DOHH2 (cell line): ENCODE results near the gene CSTA.

Experiments
- H3F3A ChIP-seq: fragments of 200-600 bp; sonication (generic), shearing (Covaris generic); 2 replicates; pipeline ENCODE4 v1.6.0; 2016; ENCODE audit warnings: antibody characterized with exemption, mild to moderate bottlenecking; ENCODE audit not compliant: control insufficient read depth, insufficient read depth
- H3K27ac ChIP-seq: fragments of 200-600 bp; sonication (generic); 2 replicates; pipeline ENCODE4 v1.5.1; 2014; ENCODE audit warnings: low read depth, mild to moderate bottlenecking, low read length, moderate library complexity
- H3K27me3 ChIP-seq: fragments of 200-600 bp; sonication (generic); 2 replicates; pipeline ENCODE4 v1.6.1; 2014; ENCODE audit warnings: mild to moderate bottlenecking, low read length, mixed read lengths; ENCODE audit not compliant: control insufficient read depth
- H3K36me3 ChIP-seq: fragments of 200-600 bp; sonication (generic); 2 replicates; pipeline ENCODE4 v1.6.1; 2014; ENCODE audit warnings: mild to moderate bottlenecking, low read length, moderate library complexity, mixed read lengths; ENCODE audit not compliant: control insufficient read depth
- H3K4me1 ChIP-seq: fragments of 200-600 bp; sonication (generic); 2 replicates; pipeline ENCODE4 v1.6.1; 2014; ENCODE audit warnings: mild to moderate bottlenecking, low read length, mixed read lengths; ENCODE audit not compliant: control insufficient read depth
- H3K4me2 ChIP-seq: fragments of 200-600 bp; sonication (generic); 2 replicates; pipeline ENCODE4 v1.6.0; 2014; ENCODE audit warnings: mild to moderate bottlenecking, low read length, moderate library complexity
- H3K4me3 ChIP-seq: fragments of 200-600 bp; sonication (generic); 2 replicates; pipeline ENCODE4 v1.5.1; 2014; ENCODE audit warnings: mild to moderate bottlenecking, low read length, mixed read lengths
- H3K79me2 ChIP-seq: fragments of 200-600 bp; sonication (generic); 2 replicates; pipeline ENCODE4 v1.6.1; 2014; ENCODE audit warnings: mild to moderate bottlenecking, low read length, mixed read lengths; ENCODE audit not compliant: control insufficient read depth
- H3K9me2 ChIP-seq: fragments of 200-600 bp; sonication (generic); replicated peaks from 2 replicates; pipeline ENCODE4 v1.6.1; 2014; ENCODE audit warnings: mild to moderate bottlenecking, low read length, mixed read lengths; ENCODE audit not compliant: control insufficient read depth
- H3K9me3 ChIP-seq: fragments of 200-600 bp; sonication (generic); 2 replicates; pipeline ENCODE4 v1.6.1; 2014; ENCODE audit warnings: antibody characterized with exemption, low read length, mixed read lengths; ENCODE audit not compliant: control insufficient read depth, insufficient read depth
- H4K20me1 ChIP-seq: fragments of 200-600 bp; sonication (generic); 2 replicates; pipeline ENCODE4 v1.6.0; 2014; ENCODE audit warnings: low read depth, mild to moderate bottlenecking, antibody characterized with exemption, low read length, moderate library complexity; ENCODE audit not compliant: control insufficient read depth, insufficient read depth
- EZH2phosphoT487 ChIP-seq: fragments of 200-600 bp; sonication (generic); IDR thresholded peaks from 2 replicates; pipeline ENCODE4 v1.6.1; 2017; ENCODE audit warnings: borderline replicate concordance, mild to moderate bottlenecking, antibody characterized with exemption, low read length, moderate library complexity, mixed read lengths
- TF ChIP-seq, protein P1 (sequence below): fragments of 200-600 bp; sonication (generic); IDR thresholded peaks from one replicate; pipeline ENCODE4 v1.5.1; 2014; ENCODE audit warnings: antibody characterized with exemption, mild to moderate bottlenecking, low read depth, low read length; ENCODE audit not compliant: poor library complexity, severe bottlenecking

Gene CSTA, protein sequence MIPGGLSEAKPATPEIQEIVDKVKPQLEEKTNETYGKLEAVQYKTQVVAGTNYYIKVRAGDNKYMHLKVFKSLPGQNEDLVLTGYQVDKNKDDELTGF

DNA sequence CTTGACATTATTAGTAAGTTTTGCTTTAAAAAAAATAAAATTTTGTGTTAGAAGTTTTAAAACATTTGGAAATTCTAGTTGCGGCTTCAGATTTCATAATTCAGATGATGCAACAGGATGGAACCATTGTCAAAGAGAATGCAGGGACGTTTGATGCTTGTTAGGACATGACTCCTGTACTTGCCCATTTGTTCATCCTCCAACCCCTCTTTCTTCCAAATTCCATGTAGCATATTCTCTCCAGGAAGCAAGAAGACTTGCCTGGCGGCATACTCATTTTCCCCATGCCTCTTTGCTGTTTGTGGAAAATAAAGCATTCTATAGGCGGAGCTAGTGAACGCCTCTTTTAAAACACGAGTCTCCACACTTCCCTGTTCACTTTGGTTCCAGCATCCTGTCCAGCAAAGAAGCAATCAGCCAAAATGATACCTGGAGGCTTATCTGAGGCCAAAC, at the start of gene CSTA:
Gene CSTA (plus strand): TSS at position 378 of the 453 bp plus-strand sequence. CDS start 45 bp downstream, at position 423.
- Histone ChIP-seq H3K4me3 (no peak within 1 kb of the TSS), H3K4me1 (no peaks in the 10 kb centered on the region), H3K4me2 (no peak within 1 kb of the TSS), H4K20me1 (no peaks in the 10 kb centered on the region), H3K9me3 (no peaks in the 10 kb centered on the region), H3F3A (no peaks in the 10 kb centered on the region), H3K79me2 (no peaks in the 10 kb centered on the region), H3K27me3 (no peaks in the 10 kb centered on the region), H3K9me2 (no peaks in the 10 kb centered on the region), H3K36me3 (no peaks in the 10 kb centered on the region), H3K27ac (no peak within 1 kb of the TSS)
- TF ChIP-seq, protein P1, sequence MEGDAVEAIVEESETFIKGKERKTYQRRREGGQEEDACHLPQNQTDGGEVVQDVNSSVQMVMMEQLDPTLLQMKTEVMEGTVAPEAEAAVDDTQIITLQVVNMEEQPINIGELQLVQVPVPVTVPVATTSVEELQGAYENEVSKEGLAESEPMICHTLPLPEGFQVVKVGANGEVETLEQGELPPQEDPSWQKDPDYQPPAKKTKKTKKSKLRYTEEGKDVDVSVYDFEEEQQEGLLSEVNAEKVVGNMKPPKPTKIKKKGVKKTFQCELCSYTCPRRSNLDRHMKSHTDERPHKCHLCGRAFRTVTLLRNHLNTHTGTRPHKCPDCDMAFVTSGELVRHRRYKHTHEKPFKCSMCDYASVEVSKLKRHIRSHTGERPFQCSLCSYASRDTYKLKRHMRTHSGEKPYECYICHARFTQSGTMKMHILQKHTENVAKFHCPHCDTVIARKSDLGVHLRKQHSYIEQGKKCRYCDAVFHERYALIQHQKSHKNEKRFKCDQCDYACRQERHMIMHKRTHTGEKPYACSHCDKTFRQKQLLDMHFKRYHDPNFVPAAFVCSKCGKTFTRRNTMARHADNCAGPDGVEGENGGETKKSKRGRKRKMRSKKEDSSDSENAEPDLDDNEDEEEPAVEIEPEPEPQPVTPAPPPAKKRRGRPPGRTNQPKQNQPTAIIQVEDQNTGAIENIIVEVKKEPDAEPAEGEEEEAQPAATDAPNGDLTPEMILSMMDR = no peak
- TF ChIP-seq EZH2phosphoT487 = no peak

DNA sequence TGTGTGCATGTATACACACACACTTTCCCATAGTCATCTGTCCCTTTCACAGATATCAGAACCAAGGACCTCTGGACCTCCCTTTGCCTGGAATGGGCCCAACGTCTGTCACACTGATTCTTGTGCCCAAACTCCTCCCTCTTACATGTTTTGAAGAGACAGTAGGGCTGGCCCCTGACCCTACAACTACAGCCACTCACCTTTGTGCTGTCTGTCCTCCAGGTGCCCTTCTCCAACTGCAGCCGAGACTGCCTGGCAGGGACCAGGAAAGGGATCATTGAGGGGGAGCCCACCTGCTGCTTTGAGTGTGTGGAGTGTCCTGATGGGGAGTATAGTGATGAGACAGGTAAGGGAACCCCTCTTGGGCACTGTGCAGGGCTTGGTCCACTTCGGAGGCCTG, 43.2 kb upstream of the CSTA start:
- TF ChIP-seq, protein P1 = no peak
- TF ChIP-seq EZH2phosphoT487 = no peak
- no peaks in the 10 kb centered on the region for H3F3A ChIP-seq
- H3K36me3 ChIP-seq = no peaks in the 10 kb centered on the region
- H3K4me1 ChIP-seq = no peaks in the 10 kb centered on the region
- peaks cover 15% of the 10 kb centered on the region; the same call in 1 of the 2 replicates for H3K27me3 ChIP-seq
- H3K9me2 ChIP-seq = no peaks in the 10 kb centered on the region
- H3K4me2 ChIP-seq = no peak overlapping the region
- H3K9me3 ChIP-seq = no peaks in the 10 kb centered on the region
- no peak overlapping the region for H3K27ac ChIP-seq
- no peaks in the 10 kb centered on the region for H4K20me1 ChIP-seq
- H3K79me2 ChIP-seq = no peaks in the 10 kb centered on the region
- no peak overlapping the region for H3K4me3 ChIP-seq

DNA sequence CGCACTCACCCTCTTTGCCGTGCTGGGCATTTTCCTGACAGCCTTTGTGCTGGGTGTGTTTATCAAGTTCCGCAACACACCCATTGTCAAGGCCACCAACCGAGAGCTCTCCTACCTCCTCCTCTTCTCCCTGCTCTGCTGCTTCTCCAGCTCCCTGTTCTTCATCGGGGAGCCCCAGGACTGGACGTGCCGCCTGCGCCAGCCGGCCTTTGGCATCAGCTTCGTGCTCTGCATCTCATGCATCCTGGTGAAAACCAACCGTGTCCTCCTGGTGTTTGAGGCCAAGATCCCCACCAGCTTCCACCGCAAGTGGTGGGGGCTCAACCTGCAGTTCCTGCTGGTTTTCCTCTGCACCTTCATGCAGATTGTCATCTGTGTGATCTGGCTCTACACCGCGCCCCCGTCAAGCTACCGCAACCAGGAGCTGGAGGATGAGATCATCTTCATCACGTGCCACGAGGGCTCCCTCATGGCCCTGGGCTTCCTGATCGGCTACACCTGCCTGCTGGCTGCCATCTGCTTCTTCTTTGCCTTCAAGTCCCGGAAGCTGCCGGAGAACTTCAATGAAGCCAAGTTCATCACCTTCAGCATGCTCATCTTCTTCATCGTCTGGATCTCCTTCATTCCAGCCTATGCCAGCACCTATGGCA, 41.1 kb upstream of the CSTA start:
- Histone ChIP-seq H3K79me2 (no peaks in the 10 kb centered on the region), H3K9me3 (no peaks in the 10 kb centered on the region)

More for the DNA sequence above, 41.1 kb upstream of the CSTA start:
- Histone ChIP-seq H3K27me3 (peaks cover 21% of the 10 kb centered on the region), H4K20me1 (no peaks in the 10 kb centered on the region), H3K36me3 (no peaks in the 10 kb centered on the region), H3K9me2 (no peaks in the 10 kb centered on the region), H3K4me1 (no peaks in the 10 kb centered on the region), H3K4me3 (no peak overlapping the region), H3K4me2 (no peak overlapping the region), H3F3A (no peaks in the 10 kb centered on the region), H3K27ac (no peak overlapping the region)
- TF ChIP-seq, protein P1 = no peak
- no peak for TF ChIP-seq EZH2phosphoT487
